K562 (cell line): Measurements from ENCODE around the gene GNAL. TPM values are rescaled to one million over a fixed set of nuclear protein-coding genes. Genes with fewer than 3 reads are reported as not detected.

Source experiments
- ARHGAP35 ChIP-seq: fragments of 450-650 bp; IDR thresholded peaks from 2 replicates; pipeline ENCODE4 v1.6.1; 2018; ENCODE audit not compliant: partially characterized antibody
- CTCFL ChIP-seq: IDR thresholded peaks from 2 replicates; pipeline ENCODE4 v1.6.1; 2011; ENCODE audit warnings: borderline replicate concordance, low read depth, mild to moderate bottlenecking, moderate library complexity, low read length; ENCODE audit not compliant: insufficient read depth, poor library complexity, severe bottlenecking
- EGR1 ChIP-seq: fragments of 450-650 bp; conservative IDR thresholded peaks from 2 replicates; pipeline ENCODE4 v1.6.1; 2017; ENCODE audit warnings: mild to moderate bottlenecking
- EHMT2 ChIP-seq: fragments of 450-650 bp; IDR thresholded peaks from 2 replicates; pipeline ENCODE4 v1.6.1; 2018; ENCODE audit warnings: antibody characterized with exemption
- FOXK2 ChIP-seq, 2 experiments: fragments of 450-650 bp; IDR thresholded peaks in 1 of 2; conservative IDR thresholded peaks in 1 of 2; 2 replicates each; pipeline ENCODE4 v1.6.1; 2016; ENCODE audit warnings: low read depth in 2 of 2, mild to moderate bottlenecking in 1 of 2
- HDAC2 ChIP-seq: fragments of 450-650 bp; IDR thresholded peaks from 2 replicates; pipeline ENCODE4 v1.6.1; 2016; ENCODE audit warnings: mild to moderate bottlenecking
- HDAC6 ChIP-seq: IDR thresholded peaks from 2 replicates; pipeline ENCODE4 v1.6.1; 2012; ENCODE audit warnings: low read depth, mild to moderate bottlenecking, control low read depth, inconsistent platforms, low read length, moderate library complexity
- HDGF ChIP-seq: fragments of 450-650 bp; IDR thresholded peaks from 2 replicates; pipeline ENCODE4 v1.6.1; 2016
- LCOR ChIP-seq: sonication (generic); formaldehyde crosslinking; IDR thresholded peaks from 2 replicates; pipeline ENCODE4 v1.8.0; 2022; ENCODE audit warnings: mild to moderate bottlenecking, missing genetic modification reagents
- MED1 ChIP-seq: sonication (generic); formaldehyde crosslinking; IDR thresholded peaks from 2 replicates; pipeline ENCODE4 v1.8.1; 2023; ENCODE audit warnings: missing genetic modification reagents, borderline replicate concordance
- MEIS2 ChIP-seq: fragments of 450-650 bp; IDR thresholded peaks from 2 replicates; pipeline ENCODE4 v1.6.1; 2014; ENCODE audit warnings: mild to moderate bottlenecking; ENCODE audit not compliant: partially characterized antibody
- NEUROD1 ChIP-seq: fragments of 150-350 bp; IDR thresholded peaks from 2 replicates; pipeline ENCODE4 v1.6.1; 2014; ENCODE audit warnings: borderline replicate concordance, low read length, low read depth; ENCODE audit not compliant: partially characterized antibody
- NR3C1 ChIP-seq: sonication (generic); formaldehyde crosslinking; IDR thresholded peaks from 2 replicates; pipeline ENCODE4 v1.8.1; 2022; ENCODE audit warnings: missing genetic modification reagents
- PBX2 ChIP-seq, 2 experiments: IDR thresholded peaks in 1 of 2; conservative IDR thresholded peaks in 1 of 2; 2 replicates each; pipeline ENCODE4 v1.6.1; 2016; ENCODE audit warnings: low read depth in 2 of 2, mild to moderate bottlenecking in 1 of 2, missing compliant biosample characterization in 1 of 2, missing genetic modification characterization in 1 of 2, moderate library complexity in 1 of 2
- SOX6 ChIP-seq: fragments of 450-650 bp; IDR thresholded peaks from 2 replicates; pipeline ENCODE4 v1.6.1; 2014; ENCODE audit warnings: mild to moderate bottlenecking
- ZNF174 ChIP-seq: fragments of 250-450 bp; sonication (Bioruptor Pico); IDR thresholded peaks from 2 replicates; pipeline ENCODE4 v1.4.0; 2020; ENCODE audit warnings: mild to moderate bottlenecking
- ZNF436 ChIP-seq: fragments of 250-450, 450-650 bp; sonication (Bioruptor Pico); formaldehyde crosslinking; IDR thresholded peaks from 2 replicates; pipeline ENCODE4 v1.7.0; 2020; ENCODE audit warnings: mild to moderate bottlenecking
- ZNF609 ChIP-seq: sonication (generic); formaldehyde crosslinking; IDR thresholded peaks from 2 replicates; pipeline ENCODE4 v1.8.1; 2023; ENCODE audit warnings: missing genetic modification reagents, mild to moderate bottlenecking, borderline replicate concordance
- ZNF644 ChIP-seq: fragments of 200-800 bp; sonication (Bioruptor generic); IDR thresholded peaks from 2 replicates; pipeline ENCODE4 v1.6.1; 2016; ENCODE audit warnings: low read depth, missing genetic modification characterization, missing compliant biosample characterization
- polyA plus RNA-seq, 8 experiments: library from polyadenylated mRNA; depleted of rRNA in 4 of 8; stranded (reverse) in 5 of 8; unstranded in 3 of 8; fragments of >200 nt; fragmentation: Nextera tagmentation in 2 of 8; fragmentation: Illumina TruSeq in 1 of 8; extraction: Ambion mirVana in 2 of 8; extraction: Trizol in 1 of 8; gene quantifications; 2 replicates each; pipeline versions ENCODE4 v1.2.1 to v1.2.3, GENCODE V29; 2011 to 2014; ENCODE audit warnings: inconsistent platforms in 1 of 8, missing spikeins in 1 of 8
- total RNA-seq, 7 experiments: library from RNA; depleted of rRNA in 6 of 7; stranded (reverse); fragments of >200 nt in 6 of 7; fragmentation: Illumina TruSeq in 2 of 7; extraction: Trizol in 2 of 7; gene quantifications; 2 replicates each; pipeline versions ENCODE4 v1.2.1 to v1.2.3, GENCODE V29; 2011 to 2021; ENCODE audit warnings: low replicate concordance in 1 of 7

Gene GNAL
- total and polyA plus RNA-seq, 9 of the 15 experiments (the other 6 are each of a cell fraction or from before 2014, with no cell fraction given): under 0.01 to 0.10 (median 0.01) TPM; not detected in 5

- TF ChIP-seq ARHGAP35 (no peak), SOX6 (peak; percentile 93), ZNF174 (no peak), NEUROD1 (peak; percentile 43), HDAC6 (no peak), CTCFL (no peak), ZNF436 (CRISPR knock-in tag) (no peak), LCOR (CRISPR knock-in tag) (peak; percentile 49; the same call in 1 of the 2 replicates), NR3C1 (CRISPR knock-in tag) (no peak), HDGF (no peak), MEIS2 (peak; percentile 96), HDAC2 (peak; percentile 95), ZNF644 (tag) (peak; percentile 85), FOXK2 (conservative IDR thresholded peaks at IDR 0.05 in 1 of 2, IDR thresholded peaks at IDR 0.05 in 1 of 2; ENCODE audit: low read depth in 2 of 2) (peak; percentile 88 to 93), ZNF609 (CRISPR knock-in tag) (peak; percentile 97; the same call in 1 of the 2 replicates), EHMT2 (no peak), EGR1 (no peak), PBX2 (CRISPR knock-in tag; IDR thresholded peaks at IDR 0.05; ENCODE audit: low read depth) (no peak), PBX2 (tag; conservative IDR thresholded peaks at IDR 0.05; ENCODE audit: low read depth) (peak; percentile 94), MED1 (CRISPR knock-in tag) (no peak)
These were observed 236.9 kb downstream of the GNAL start (continued) for GRCh38 chr18:11925800-11926481.
